GM23338 (cell line): ENCODE measurements around the gene PTPN18. TPM values are rescaled to one million over a fixed set of nuclear protein-coding genes. Genes with fewer than 3 reads are reported as not detected.

Experiments used
- ATAC-seq: fragments of 200-7000 bp; cut with Tn5 transposase; 3 replicates; pipeline ENCODE4 v1.9.1; 2020
- DNase-seq: peaks from one replicate; pipeline ENCODE4 v3.0.0-alpha.2; 2015; ENCODE audit warnings: low spot score
- H2AFZ ChIP-seq: fragments of 200-600 bp; sonication (generic); 2 replicates; pipeline ENCODE4 v1.8.0; 2016; ENCODE audit warnings: antibody characterized with exemption, mild to moderate bottlenecking, moderate library complexity
- H3F3A ChIP-seq: fragments of 200-600 bp; sonication (generic); replicated peaks from 2 replicates; pipeline ENCODE4 v1.8.0; 2017; ENCODE audit warnings: antibody characterized with exemption, mixed run types, low read depth
- H3K27ac ChIP-seq: fragments of 200-600 bp; sonication (generic); 2 replicates; pipeline ENCODE4 v1.6.1; 2016; ENCODE audit warnings: low read depth
- H3K27me3 ChIP-seq: fragments of 200-600 bp; sonication (generic); 2 replicates; pipeline ENCODE4 v1.8.0; 2016; ENCODE audit warnings: mild to moderate bottlenecking, mixed run types, moderate library complexity; ENCODE audit not compliant: insufficient read depth
- H3K36me3 ChIP-seq: fragments of 200-600 bp; sonication (generic); 2 replicates; pipeline ENCODE4 v1.8.0; 2016; ENCODE audit warnings: mild to moderate bottlenecking; ENCODE audit not compliant: insufficient read depth
- H3K4me1 ChIP-seq: fragments of 200-600 bp; sonication (generic); 2 replicates; pipeline ENCODE4 v1.8.0; 2016; ENCODE audit warnings: mild to moderate bottlenecking, moderate library complexity; ENCODE audit not compliant: insufficient read depth
- H3K4me2 ChIP-seq: fragments of 200-600 bp; sonication (generic); 2 replicates; pipeline ENCODE4 v1.7.1; 2017; ENCODE audit warnings: mixed run types
- H3K4me3 ChIP-seq: fragments of 200-600 bp; sonication (generic); 2 replicates; pipeline ENCODE4 v1.6.1; 2016; ENCODE audit warnings: mixed run types
- H3K79me2 ChIP-seq: fragments of 200-600 bp; sonication (generic); replicated peaks from 2 replicates; pipeline ENCODE4 v1.8.0; 2017; ENCODE audit warnings: mild to moderate bottlenecking; ENCODE audit not compliant: insufficient read depth
- H3K9me2 ChIP-seq: fragments of 200-600 bp; sonication (generic); 2 replicates; pipeline ENCODE4 v1.8.0; 2017; ENCODE audit not compliant: insufficient read depth
- H4K20me1 ChIP-seq: fragments of 200-600 bp; sonication (generic); replicated peaks from 2 replicates; pipeline ENCODE4 v1.8.0; 2017; ENCODE audit warnings: mild to moderate bottlenecking; ENCODE audit not compliant: insufficient read depth
- H3K27ac Mint-ChIP-seq: 2 replicates; pipeline ENCODE4 v1.8.0; 2020; ENCODE audit warnings: inconsistent platforms, mild to moderate bottlenecking, moderate library complexity, mixed read lengths
- H3K27me3 Mint-ChIP-seq: 3 replicates; pipeline ENCODE4 v1.8.0; 2022; ENCODE audit warnings: low read depth, mild to moderate bottlenecking, moderate library complexity, mixed read lengths, inconsistent platforms; ENCODE audit not compliant: insufficient read depth, poor library complexity
- H3K36me3 Mint-ChIP-seq: 3 replicates; pipeline ENCODE4 v1.8.0; 2021; ENCODE audit warnings: low read depth, mild to moderate bottlenecking, inconsistent platforms, moderate library complexity, mixed read lengths
- H3K4me1 Mint-ChIP-seq: 3 replicates; pipeline ENCODE4 v1.8.0; 2020; ENCODE audit warnings: mild to moderate bottlenecking, inconsistent platforms, mixed read lengths
- H3K4me3 Mint-ChIP-seq: 3 replicates; pipeline ENCODE4 v1.8.0; 2021; ENCODE audit warnings: moderate library complexity, mild to moderate bottlenecking, inconsistent platforms, mixed read lengths
- H3K9me3 Mint-ChIP-seq: 3 replicates; pipeline ENCODE4 v1.8.0; 2020; ENCODE audit warnings: moderate library complexity, mild to moderate bottlenecking, inconsistent platforms, mixed read lengths
- CREB1 ChIP-seq: fragments of 250-450 bp; sonication (Bioruptor Pico); IDR thresholded peaks from 2 replicates; pipeline ENCODE4 v1.5.0; 2020; ENCODE audit warnings: low read depth, mild to moderate bottlenecking, moderate library complexity
- CTCF ChIP-seq, 2 experiments: fragments of 200-600 bp in 1 of 2; sonication (generic) in 1 of 2; conservative IDR thresholded peaks; 2 replicates each; pipeline versions ENCODE4 v1.5.1 to v1.6.1; 2016 to 2017; ENCODE audit warnings: antibody characterized with exemption in 2 of 2, low read depth in 2 of 2, mild to moderate bottlenecking in 2 of 2, moderate library complexity in 1 of 2
- ETS1 ChIP-seq: IDR thresholded peaks from 2 replicates; pipeline ENCODE4 v1.6.1; 2016; ENCODE audit warnings: antibody characterized with exemption
- EZH2 ChIP-seq: fragments of 200-600 bp; sonication (generic); IDR thresholded peaks from one replicate; pipeline ENCODE4 v1.8.0; 2017; ENCODE audit warnings: antibody characterized with exemption, mild to moderate bottlenecking, low read depth; ENCODE audit not compliant: unreplicated experiment
- EZH2phosphoT487 ChIP-seq: fragments of 200-600 bp; sonication (generic); IDR thresholded peaks from one replicate; pipeline ENCODE4 v1.8.1; 2018; ENCODE audit warnings: antibody characterized with exemption; ENCODE audit not compliant: unreplicated experiment
- JUNB ChIP-seq: IDR thresholded peaks from one replicate; pipeline ENCODE4 v1.6.1; 2016; ENCODE audit warnings: antibody characterized with exemption; ENCODE audit not compliant: unreplicated experiment
- NANOG ChIP-seq: IDR thresholded peaks from 2 replicates; pipeline ENCODE4 v1.6.1; 2016; ENCODE audit warnings: antibody characterized with exemption, borderline replicate concordance
- POLR2AphosphoS5 ChIP-seq: IDR thresholded peaks from 2 replicates; pipeline ENCODE4 v1.6.1; 2016; ENCODE audit warnings: antibody characterized with exemption, low read depth
- STAT1 ChIP-seq: IDR thresholded peaks from one replicate; pipeline ENCODE4 v1.6.1; 2016; ENCODE audit warnings: antibody characterized with exemption; ENCODE audit not compliant: unreplicated experiment
- ZNF114 ChIP-seq: fragments of 250-450 bp; sonication (Bioruptor Pico); IDR thresholded peaks from 2 replicates; pipeline ENCODE4 v1.5.0; 2020; ENCODE audit warnings: mild to moderate bottlenecking, moderate library complexity
- polyA plus RNA-seq: library from polyadenylated mRNA; unstranded; fragments of >200 nt; fragmentation: Nextera tagmentation; extraction: Ambion mirVana; gene quantifications from 2 replicates; pipeline ENCODE4 v1.2.1, GENCODE V29; 2016
- total RNA-seq: library from RNA; depleted of rRNA; stranded (reverse); fragments of >200 nt; shearing (Covaris generic); gene quantifications from 2 replicates; pipeline ENCODE4 v1.2.3, GENCODE V29; 2014

The PTPN18 gene
- total and polyA plus RNA-seq, 2 experiments from 2014 or later = 10.1 to 10.9 TPM

DNA sequence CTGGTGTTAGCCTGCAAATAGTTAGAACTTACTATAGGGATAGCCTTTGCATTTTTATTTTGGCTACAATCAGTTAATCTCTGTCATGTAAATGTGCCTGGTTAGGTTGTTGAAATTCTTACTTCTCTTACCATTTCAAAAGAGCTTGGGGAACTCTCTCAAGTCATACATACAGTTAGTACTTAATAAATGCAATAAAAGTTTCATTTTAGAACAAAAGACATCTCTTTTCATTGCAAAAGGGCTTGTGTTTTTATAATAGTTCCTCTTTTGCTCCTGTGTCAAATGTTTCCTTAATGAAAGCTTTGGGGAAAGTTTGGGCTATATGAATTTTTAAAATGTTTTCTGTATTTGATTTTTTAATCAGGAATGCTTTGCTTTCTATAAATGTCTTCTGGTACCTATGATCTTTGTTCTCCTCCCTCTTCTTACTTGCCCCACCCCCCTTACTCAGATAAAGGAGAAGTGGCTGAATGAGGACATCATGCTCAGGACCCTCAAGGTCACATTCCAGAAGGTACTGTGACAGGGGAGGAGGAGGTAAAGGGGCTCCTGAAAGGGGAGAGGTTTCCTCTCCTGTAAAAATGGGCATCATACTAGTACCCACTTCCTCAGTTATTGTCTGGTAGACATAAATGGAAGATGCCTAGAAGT lies 13.6 kb downstream of the PTPN18 start (continued):
- TF ChIP-seq CTCF (conservative IDR thresholded peaks at IDR 0.05; ENCODE audit: low read depth in 2 of 2) (no peak), NANOG (no peak), EZH2phosphoT487 (no peak), ZNF114 (CRISPR knock-in tag) (no peak), CREB1 (CRISPR knock-in tag) (no peak), EZH2 (no peak), POLR2AphosphoS5 (no peak)

DNA sequence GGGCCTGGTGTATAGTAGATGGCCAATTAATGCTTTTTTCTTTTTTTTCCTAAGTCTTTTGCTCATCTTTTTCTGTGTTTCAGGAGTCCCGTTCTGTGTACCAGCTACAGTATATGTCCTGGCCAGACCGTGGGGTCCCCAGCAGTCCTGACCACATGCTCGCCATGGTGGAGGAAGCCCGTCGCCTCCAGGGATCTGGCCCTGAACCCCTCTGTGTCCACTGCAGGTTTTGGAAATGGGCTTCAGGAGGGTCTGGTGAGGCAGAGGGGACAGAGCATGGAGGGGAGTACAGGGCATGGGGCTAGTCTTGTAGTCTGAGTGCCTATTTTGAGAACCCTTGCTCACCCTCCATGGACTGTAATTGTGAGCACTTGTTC lies 14.1 kb downstream of the PTPN18 start:
- Histone ChIP-seq H3F3A (no peaks in the 10 kb centered on the region), H4K20me1 (no peaks in the 10 kb centered on the region), H3K27ac (no peak overlapping the region), H3K9me2 (no peaks in the 10 kb centered on the region), H3K79me2 (no peaks in the 10 kb centered on the region), H2AFZ (no peak overlapping the region), H3K36me3 (no peaks in the 10 kb centered on the region), H3K4me3 (no peak overlapping the region), H3K4me1 (peaks cover 27% of the 10 kb centered on the region), H3K27me3 (no peaks in the 10 kb centered on the region), H3K4me2 (peak overlapping the region; percentile 38; the same call in 1 of the 2 replicates)
- Mint-ChIP-seq H3K27me3 (peaks cover 18% of the 10 kb centered on the region), H3K27ac (no peak overlapping the region), H3K4me1 (peaks cover 26% of the 10 kb centered on the region), H3K4me3 (no peak overlapping the region), H3K36me3 (peaks cover 11% of the 10 kb centered on the region), H3K9me3 (no peaks in the 10 kb centered on the region; the same call in 2 of the 3 replicates)
- DNase-seq = no peak
- TF ChIP-seq NANOG (no peak), STAT1 (no peak)
- ATAC-seq = no peak

GRCh38 chr2:130370490-130370889 lies 14.6 kb downstream of the PTPN18 start:
- peaks cover 18% of the 10 kb centered on the region for H3K27me3 Mint-ChIP-seq
- Histone ChIP-seq H4K20me1 (no peaks in the 10 kb centered on the region), H2AFZ (no peak overlapping the region), H3K4me2 (no peak overlapping the region), H3K79me2 (no peaks in the 10 kb centered on the region), H3K36me3 (no peaks in the 10 kb centered on the region), H3F3A (no peaks in the 10 kb centered on the region), H3K27ac (no peak overlapping the region), H3K4me1 (peaks cover 27% of the 10 kb centered on the region), H3K4me3 (no peak overlapping the region), H3K27me3 (no peaks in the 10 kb centered on the region), H3K9me2 (no peaks in the 10 kb centered on the region)
- ATAC-seq (no peak), DNase-seq (no peak)
- H3K36me3 Mint-ChIP-seq = peaks cover 11% of the 10 kb centered on the region
- no peaks in the 10 kb centered on the region; the same call in 2 of the 3 replicates for H3K9me3 Mint-ChIP-seq
- H3K4me1 Mint-ChIP-seq = peaks cover 26% of the 10 kb centered on the region
- no peak overlapping the region for H3K27ac Mint-ChIP-seq
- H3K4me3 Mint-ChIP-seq = peak overlapping the region; percentile 92; the same call in 1 of the 3 replicates
- TF ChIP-seq CTCF (conservative IDR thresholded peaks at IDR 0.05; ENCODE audit: low read depth in 2 of 2) (no peak), ZNF114 (CRISPR knock-in tag) (no peak), JUNB (no peak), EZH2phosphoT487 (no peak), CREB1 (CRISPR knock-in tag) (no peak), STAT1 (no peak), ETS1 (no peak), EZH2 (no peak), POLR2AphosphoS5 (no peak)
